ENCODE results near the gene SPTBN1.

The SPTBN1 gene

DNA sequence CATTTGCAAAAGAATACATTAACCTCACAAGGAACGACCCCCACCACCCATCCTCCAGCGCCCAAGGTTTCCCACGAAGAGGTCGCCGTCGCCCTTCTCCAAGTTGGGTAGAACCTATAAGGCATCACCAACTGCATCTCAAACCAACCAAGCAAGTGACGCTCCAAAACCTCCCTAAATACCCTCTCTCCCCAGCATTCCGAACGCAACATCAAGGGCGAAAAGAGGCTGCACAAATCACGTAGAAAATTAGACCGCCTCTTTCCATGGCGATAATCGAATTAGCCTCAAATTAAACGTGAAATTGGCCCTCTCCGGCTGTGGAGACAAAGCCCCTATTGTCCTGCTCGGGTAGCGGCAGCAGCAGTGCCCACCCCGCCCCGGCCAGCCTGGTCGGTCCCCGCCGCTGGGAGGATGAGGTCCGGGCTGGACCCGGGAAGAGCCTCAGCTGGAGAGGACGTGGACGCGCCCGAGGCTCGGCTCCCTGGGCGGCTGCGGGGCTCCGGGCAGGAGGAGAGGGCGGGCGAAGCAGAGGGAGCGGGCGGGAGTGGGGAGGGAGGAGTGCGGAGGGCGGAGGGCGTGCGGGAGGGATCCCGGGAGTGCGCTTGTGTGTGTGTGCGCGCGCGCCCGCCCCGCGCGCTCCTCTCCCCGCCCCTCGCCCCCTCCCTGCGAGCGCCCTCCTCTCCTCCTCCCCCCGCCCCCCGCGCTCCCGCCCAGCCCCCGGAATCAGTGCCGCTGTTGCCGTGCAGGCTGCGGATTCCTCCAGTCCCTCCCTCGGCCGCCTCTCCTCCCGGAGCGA, at the start of gene SPTBN1:
Gene SPTBN1 (plus strand): TSS at position 765 of the 799 bp plus-strand sequence. CDS start 70,092 bp downstream, outside the sequence.
- DNase-seq = peak; percentile 94

DNA sequence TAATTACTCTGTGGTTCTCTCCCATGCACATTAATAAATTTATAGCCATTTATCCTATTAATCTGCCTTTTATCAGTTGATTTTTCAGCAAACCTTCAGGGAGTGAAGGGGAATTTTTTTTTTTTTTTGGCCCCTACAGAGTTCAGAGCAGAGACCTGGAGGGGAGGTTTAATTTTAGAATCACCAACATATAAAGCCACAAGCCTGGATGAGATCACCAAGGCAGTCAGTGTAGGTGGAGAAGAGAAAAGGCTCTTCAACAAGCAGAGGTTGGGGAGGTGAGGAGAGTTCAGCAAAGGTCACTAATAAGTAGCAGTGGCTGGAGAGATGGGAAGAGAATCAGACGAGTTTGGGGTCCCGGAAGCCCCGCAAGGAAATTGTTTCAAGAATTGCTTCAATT, 48.4 kb upstream of the SPTBN1 start:
- DNase-seq = no peak

DNA sequence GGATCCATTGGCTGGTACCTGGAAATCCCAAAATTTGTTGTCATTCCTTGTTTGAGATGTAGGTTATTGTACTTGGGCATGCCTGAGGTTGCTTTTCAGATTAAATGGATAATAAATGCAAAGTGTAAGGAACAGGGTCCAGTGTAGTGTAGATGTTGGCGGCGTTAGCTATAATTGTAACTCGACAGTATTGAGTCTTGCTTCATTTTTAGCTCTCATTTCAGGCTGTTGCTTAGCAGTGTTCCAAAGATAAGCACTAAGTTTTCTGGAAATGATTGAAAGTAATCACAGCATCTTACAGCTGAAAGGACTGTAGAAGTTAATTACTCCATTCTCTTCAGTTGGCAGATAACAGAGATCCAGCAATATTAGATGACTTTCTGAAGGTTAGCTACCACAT, 47.8 kb upstream of the SPTBN1 start:
- no peak for DNase-seq

- no peak for DNase-seq
Measured at GRCh38 chr2:54409752-54410151, 46.4 kb upstream of the SPTBN1 start.

GRCh38 chr2:54411801-54412354, 44.2 kb upstream of the SPTBN1 start:
- DNase-seq = no peak

- no peak for DNase-seq
Measured at GRCh38 chr2:54416166-54416813, 39.8 kb upstream of the SPTBN1 start.

GRCh38 chr2:54416938-54417337, 39.2 kb upstream of the SPTBN1 start:
- DNase-seq = no peak

- no peak for DNase-seq
Measured at GRCh38 chr2:54417577-54417976, 38.5 kb upstream of the SPTBN1 start.

GRCh38 chr2:54419388-54419787, 36.7 kb upstream of the SPTBN1 start:
- DNase-seq = no peak

DNA sequence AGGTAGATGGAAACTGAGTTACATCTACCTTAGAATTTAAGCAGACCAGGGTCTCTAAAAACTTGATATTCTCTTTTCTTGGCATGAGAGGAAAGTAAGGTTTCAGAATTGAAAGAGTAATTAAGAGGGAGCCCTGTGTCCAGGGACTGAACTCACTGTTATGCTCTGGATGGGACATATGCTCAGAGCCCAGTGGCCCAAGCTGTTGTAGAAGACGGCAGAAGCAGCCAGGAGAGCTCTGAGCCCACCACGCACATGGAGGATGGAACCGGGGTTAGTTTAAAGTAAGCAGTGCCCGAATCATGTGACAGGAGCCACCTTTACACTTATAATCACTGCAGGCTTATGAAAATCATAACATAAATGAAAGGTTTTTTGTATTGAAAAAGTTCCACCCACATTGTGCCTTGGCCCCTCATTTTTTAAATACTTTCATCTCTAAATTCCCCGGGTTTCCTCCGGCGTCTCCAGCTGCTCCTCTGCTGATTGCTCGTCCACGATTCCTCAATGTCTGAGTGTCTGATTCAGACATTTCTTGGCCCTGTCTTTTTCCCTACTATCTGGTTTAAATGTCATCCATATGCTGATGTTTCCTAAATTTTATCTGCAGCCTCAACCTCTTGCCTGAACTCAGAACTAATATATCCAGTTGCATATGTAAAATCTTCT, 36.1 kb upstream of the SPTBN1 start:
- no peak for DNase-seq

DNA sequence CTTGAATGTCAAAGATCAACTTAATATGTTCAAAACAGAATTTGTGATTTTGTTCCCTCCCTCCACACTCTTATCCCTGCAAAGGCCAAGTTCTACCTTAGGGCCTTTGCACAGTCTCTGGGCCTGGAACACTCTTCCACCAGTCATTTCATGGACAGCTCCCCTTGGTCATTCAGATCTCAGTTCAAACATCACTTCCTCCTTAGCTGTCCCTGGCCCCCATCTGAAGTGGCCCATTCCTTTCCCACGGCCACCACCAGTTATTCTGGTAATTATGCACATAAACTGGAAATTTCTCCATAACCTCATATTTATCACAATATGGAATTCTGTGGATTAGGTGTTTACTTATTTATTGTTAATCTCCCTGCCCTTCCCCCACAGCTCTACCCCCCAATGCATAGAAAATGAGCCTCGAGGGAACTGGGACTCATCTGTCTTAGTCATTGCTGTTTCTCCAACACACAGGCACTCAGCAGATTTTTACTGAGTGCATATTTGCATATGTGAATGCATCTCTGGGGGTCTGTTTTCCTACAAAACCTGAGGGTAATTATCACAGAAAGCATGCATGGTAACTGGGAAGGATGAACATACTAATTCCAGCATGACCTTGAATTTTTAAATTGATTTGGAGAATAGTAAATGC, 35.5 kb upstream of the SPTBN1 start:
- no peak for DNase-seq

DNA sequence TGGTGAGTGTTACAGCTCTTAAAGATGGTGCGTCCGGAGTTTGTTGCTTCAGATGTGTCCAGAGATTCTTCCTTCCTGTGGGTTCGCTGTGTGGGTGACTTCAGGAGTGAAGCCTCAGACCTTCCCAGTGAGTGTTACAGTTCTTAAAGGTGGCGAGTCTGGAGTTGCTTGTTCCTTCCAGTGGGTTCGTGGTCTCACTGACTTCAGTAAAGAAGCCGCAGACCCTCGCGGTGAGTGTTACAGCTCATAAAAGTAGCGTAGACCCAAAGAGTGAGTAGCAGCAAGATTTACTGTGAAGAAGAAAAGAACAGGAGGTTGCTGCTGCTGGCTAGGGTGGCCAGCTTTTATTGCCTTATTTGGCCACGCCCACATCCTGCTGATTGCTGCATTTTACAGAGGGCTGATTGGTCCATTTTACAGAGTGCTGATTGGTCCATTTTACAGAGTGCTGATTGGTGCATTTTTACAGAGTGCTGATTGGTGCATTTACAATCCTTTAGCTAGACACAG, 34.0 kb upstream of the SPTBN1 start:
- DNase-seq = no peak

- DNase-seq = no peak
Measured at GRCh38 chr2:54423213-54423612, 32.9 kb upstream of the SPTBN1 start.

GRCh38 chr2:54424555-54425163, 31.5 kb upstream of the SPTBN1 start:
- no peak for DNase-seq

- DNase-seq = no peak
Measured at GRCh38 chr2:54428108-54428831, 27.9 kb upstream of the SPTBN1 start.

GRCh38 chr2:54429054-54429453, 27.1 kb upstream of the SPTBN1 start:
- no peak for DNase-seq

- no peak for DNase-seq
Measured at GRCh38 chr2:54429811-54430551, 26.1 kb upstream of the SPTBN1 start.

GRCh38 chr2:54430649-54431048, 25.5 kb upstream of the SPTBN1 start:
- DNase-seq = no peak

- no peak for DNase-seq
Measured at GRCh38 chr2:54432251-54433015, 23.7 kb upstream of the SPTBN1 start.

GRCh38 chr2:54434229-54434628, 21.9 kb upstream of the SPTBN1 start:
- DNase-seq = no peak

All from NCI-H345 (cell line).